NCI-H510A (cell line): Measurements from ENCODE around the gene SLC7A10.
"Not testable (repeated sequence)": the region's sequence is repeated elsewhere in the genome, so short reads cannot be mapped to it uniquely, and the experiment has no call there.

Experiments used
- DNase-seq: peaks from one replicate; lab custom pipeline; 2025; lab: John Stamatoyannopoulos, UW

The SLC7A10 gene

DNA sequence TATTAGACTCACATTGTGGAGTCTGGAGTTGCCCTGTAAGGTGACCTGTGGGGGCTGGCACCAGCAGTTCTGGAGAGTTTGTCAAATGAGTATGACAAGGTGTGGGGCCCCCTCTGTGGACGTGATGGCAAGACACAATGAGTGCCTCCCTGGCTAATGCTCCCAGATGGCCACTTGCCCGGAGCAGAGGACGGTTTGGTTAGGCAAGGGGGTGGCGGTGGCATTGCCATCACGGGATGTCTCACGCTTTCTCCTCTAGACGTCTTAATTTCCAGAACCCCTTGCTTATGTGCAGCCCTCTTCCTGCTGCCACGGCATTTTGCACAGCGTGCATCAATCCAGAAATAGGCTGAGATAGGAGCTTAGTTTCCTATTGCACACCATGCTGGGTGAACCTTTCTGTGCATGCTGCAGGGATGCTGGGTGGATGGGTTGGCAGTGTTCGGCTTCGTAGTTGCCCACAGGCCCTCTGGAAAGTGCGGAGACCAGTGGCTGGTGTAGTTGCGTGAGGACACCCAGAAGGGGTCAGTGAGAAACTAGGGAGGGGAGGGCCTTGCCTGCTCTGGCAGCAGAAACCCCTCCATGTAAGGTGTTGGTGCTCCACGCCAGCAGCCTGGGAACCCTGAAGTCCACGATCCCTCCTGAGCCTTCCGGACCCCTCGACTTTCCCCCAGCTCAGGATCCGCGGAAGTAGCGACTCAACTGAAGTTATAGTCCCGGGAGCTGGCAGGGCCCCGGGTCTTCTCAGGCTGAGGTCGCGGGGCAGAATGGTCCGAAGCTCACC is 49.6 kb downstream of the SLC7A10 start:
- DNase-seq = peak; percentile 42

DNA sequence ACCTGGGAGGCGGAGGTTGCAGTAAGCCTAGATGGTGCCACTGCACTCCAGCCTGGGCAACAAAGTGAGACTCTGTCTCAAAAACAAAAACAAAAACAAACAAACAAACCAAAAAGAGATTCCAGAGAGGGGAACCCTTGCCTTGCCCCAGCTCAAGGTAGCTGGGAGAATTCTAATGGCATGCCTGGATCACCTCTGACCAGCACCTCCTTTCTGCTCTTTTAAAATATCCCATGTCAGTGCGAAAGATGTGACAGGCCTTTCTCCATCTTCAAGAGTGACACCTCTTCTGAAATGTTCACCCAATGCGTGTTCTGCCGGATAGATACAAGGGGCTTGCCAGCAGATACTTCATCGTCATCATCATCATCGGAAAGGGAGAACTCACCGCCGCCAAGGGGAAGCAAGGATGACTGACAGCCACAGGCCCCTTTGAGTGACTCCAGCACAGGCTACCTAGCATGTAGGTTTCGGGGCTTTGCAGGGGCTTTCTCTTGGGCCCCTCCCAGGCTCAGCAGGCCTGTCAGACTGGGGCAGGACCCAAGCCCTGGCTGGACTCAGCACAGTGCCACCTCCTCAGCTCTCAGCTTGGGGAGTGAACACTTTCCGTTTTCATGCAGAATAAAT is 50.4 kb downstream of the SLC7A10 start:
- no peak for DNase-seq

GRCh38 chr19:33174186-33174585 is 51.5 kb downstream of the SLC7A10 start:
- DNase-seq = no peak

DNA sequence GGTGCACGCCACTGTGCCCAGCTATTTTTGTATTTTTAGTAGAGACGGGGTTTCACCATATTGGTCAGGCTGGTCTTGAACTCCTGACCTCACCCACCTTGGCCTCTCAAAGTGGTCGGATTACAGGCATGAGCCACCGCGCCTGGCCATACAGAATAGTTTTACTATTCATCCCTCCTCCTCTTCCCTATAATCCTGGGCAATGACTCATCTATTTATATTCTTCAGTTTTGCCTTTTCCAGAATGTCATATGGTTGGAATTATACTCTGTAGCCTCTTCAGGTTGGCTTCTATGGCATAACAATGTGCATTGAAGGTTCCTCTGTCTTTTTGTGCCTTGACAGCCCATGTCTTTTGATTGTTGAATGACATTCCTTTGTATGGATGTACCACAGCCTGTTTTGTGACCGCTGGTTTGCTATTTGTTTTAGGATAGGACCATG is 53.7 kb downstream of the SLC7A10 start:
- no peak for DNase-seq

GRCh38 chr19:33171222-33171795 is 54.3 kb downstream of the SLC7A10 start:
- DNase-seq = no peak

DNA sequence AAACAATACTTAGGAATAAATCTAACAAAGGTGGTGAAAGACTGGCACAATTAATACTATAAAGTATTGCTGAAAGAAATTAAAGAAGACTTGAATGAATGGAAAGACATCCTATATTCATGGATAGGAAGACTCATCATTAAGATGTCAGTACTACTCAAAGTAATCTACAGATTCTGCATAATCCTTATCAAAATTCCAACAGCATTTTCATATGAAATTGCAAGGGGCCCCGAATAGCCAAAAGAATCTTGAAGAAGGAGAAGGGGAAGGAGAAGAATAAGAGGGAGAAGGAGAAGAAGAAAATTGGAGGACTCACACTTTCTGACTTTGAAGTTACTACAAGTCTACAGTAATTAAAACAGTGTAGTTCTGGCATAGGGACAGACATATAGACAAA is 57.1 kb downstream of the SLC7A10 start:
- DNase-seq = no peak

GRCh38 chr19:33167438-33167837 is 58.2 kb downstream of the SLC7A10 start:
- no peak for DNase-seq

- DNase-seq = not testable (repeated sequence)
These were observed 59.6 kb downstream of the SLC7A10 start for GRCh38 chr19:33166037-33166436.

- no peak for DNase-seq
These were observed 62.2 kb downstream of the SLC7A10 start for GRCh38 chr19:33163481-33163880.

GRCh38 chr19:33161201-33161600 is 64.4 kb downstream of the SLC7A10 start:
- DNase-seq = no peak

GRCh38 chr19:33159893-33160292 is 65.8 kb downstream of the SLC7A10 start:
- DNase-seq = no peak

DNA sequence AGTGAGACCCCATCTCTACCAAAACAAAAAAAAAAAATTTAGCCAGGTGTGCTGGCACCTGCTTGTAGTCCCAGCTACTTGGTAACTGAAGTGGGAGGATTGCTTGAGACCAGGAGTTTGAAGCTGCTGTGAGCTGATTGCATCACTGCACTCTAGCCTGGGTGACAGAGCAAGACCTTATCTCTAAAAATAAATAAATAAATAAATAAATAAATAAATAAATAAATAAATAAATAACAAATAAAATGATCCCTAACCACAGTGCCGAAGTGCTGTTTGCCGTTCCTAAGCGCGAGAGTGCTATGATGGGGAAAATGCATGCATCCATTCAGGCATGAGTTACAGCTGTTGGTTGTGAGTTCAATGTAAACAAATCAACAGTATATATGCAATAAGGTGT is 66.5 kb downstream of the SLC7A10 start:
- no peak for DNase-seq
